ENCODE measurements around the gene TAF6L. TPM values are rescaled to one million over a fixed set of nuclear protein-coding genes. Genes with fewer than 3 reads are reported as not detected.

TAF6L gene
- polyA plus RNA-seq, 3 donors, result 5.1 to 35.5 (median 5.3) TPM

DNA sequence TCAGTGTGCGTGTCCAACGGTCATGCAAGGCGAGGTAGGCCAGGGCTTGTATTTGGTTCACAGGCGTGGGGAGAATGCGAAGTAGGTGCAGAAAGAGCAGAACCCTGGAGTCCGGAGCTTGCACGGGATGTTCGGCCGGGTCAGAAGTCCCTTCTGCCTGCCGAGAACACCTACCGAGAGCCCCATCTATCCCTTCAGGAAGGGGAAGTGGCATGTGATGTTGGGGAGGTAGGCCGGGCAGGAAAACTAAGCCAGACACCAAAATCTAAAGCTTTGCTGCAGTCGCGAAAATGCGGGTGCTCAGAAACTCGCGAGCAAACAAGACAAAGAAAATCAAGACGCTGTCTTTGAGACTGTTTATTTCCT lies 435 bp upstream of the TAF6L start:
- intact Hi-C loops (cut with micrococcal nuclease), result loop anchor here (1.0 to 5.0 kb wide), 2 partner anchors 34 to 43 kb away; partner anchors contain the start of genes HNRNPUL2 (in 2 of the 2) and TTC9C (in 2 of the 2)
- peak in 2 of 3 donors; percentile 7 to 41 for DNase-seq
- H3K4me3 Mint-ChIP-seq, result peak overlapping the region; percentile 84 to 94
- H3K9me3 Mint-ChIP-seq, result peaks cover 0 to 9% (median 0%) of the 10 kb centered on the region in 7 donors
- peaks cover 0 to 2% (median 0%) of the 10 kb centered on the region in 3 donors for H3K27me3 Mint-ChIP-seq (ENCODE audit: low read depth in 3 of 3)
- Histone ChIP-seq H3K4me1 (ENCODE audit: control insufficient read depth in 1 of 2, insufficient read depth in 2 of 2, low read length in 2 of 2) (peaks cover 27 to 37% of the 10 kb centered on the region in 2 donors), H4K20me1 (ENCODE audit: insufficient read depth, low read length) (no peaks in the 10 kb centered on the region), H3K27me3 (ENCODE audit: control insufficient read depth in 2 of 2, insufficient read depth in 2 of 2, low read length in 2 of 2) (no peaks in the 10 kb centered on the region), H3K9ac (ENCODE audit: insufficient read depth, low read length, poor library complexity, severe bottlenecking) (peak overlapping the region; percentile 68), H3K36me3 (replicated peaks in 1 of 2; ENCODE audit: control insufficient read depth in 1 of 2, insufficient read depth in 2 of 2, low read length in 2 of 2) (peaks cover 20 to 32% of the 10 kb centered on the region in 2 donors), H2AFZ (ENCODE audit: insufficient read depth, low read depth, low read length, poor library complexity, severe bottlenecking) (peak overlapping the region; percentile 87), H3K4me3 (replicated peaks in 1 of 3; ENCODE audit: low read depth in 2 of 3, low read length in 3 of 3) (peak overlapping the region; percentile 64 to 87 (median 65)), H3K27ac (ENCODE audit: low read depth in 1 of 2, low read length in 2 of 2) (peak overlapping the region; percentile 63 to 86), H3K9me3 (replicated peaks in 1 of 2; ENCODE audit: control insufficient read depth in 1 of 2, insufficient read depth in 1 of 2, low read length in 2 of 2) (no peaks in the 10 kb centered on the region), H3K4me2 (replicated peaks; ENCODE audit: extremely low read depth, low read length, poor library complexity, severe bottlenecking) (peak overlapping the region; percentile 90), H3K79me2 (ENCODE audit: insufficient read depth, low read length) (peaks cover 25% of the 10 kb centered on the region)
- H3K27ac Mint-ChIP-seq, result peak overlapping the region; percentile 89 to 98 (median 95)
- H3K4me1 Mint-ChIP-seq, result peaks cover 34% of the 10 kb centered on the region
- WGBS (ENCODE audit: insufficient coverage), result 0% methylated on average over 4 of the region's 18 CpGs
- H3K36me3 Mint-ChIP-seq, result peaks cover 21 to 38% of the 10 kb centered on the region in 2 donors
- TF ChIP-seq, protein P1, sequence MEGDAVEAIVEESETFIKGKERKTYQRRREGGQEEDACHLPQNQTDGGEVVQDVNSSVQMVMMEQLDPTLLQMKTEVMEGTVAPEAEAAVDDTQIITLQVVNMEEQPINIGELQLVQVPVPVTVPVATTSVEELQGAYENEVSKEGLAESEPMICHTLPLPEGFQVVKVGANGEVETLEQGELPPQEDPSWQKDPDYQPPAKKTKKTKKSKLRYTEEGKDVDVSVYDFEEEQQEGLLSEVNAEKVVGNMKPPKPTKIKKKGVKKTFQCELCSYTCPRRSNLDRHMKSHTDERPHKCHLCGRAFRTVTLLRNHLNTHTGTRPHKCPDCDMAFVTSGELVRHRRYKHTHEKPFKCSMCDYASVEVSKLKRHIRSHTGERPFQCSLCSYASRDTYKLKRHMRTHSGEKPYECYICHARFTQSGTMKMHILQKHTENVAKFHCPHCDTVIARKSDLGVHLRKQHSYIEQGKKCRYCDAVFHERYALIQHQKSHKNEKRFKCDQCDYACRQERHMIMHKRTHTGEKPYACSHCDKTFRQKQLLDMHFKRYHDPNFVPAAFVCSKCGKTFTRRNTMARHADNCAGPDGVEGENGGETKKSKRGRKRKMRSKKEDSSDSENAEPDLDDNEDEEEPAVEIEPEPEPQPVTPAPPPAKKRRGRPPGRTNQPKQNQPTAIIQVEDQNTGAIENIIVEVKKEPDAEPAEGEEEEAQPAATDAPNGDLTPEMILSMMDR (IDR thresholded peaks at IDR 0.05), result no peak

DNA sequence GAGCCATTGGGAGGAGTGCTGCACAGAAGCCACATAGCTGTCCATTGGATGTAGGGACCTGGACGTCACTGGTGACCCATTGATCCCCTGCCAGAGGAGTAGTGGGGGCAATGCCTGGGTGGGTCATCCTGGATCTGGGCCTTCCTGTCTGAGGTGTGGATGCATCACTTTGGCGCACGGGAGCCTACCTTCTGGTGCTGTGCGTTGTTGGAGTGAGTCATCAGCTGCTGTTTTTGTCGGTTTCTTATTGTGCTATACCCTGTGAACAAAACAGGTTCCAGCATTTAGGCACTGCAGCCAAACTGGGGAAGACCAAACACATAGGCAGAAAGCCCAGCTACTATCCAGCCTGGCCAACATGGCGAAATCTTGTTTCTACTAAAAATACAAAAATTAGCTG lies 3.2 kb downstream of the TAF6L start:
- no peak for DNase-seq
- intact Hi-C loops (cut with micrococcal nuclease), result loop anchor here (5.0 kb wide), 1 partner anchor 47 kb away; the partner anchor contains the start of genes HNRNPUL2 (in 2 of the 2) and TTC9C (in 2 of the 2)
- Histone ChIP-seq H3K9me3 (replicated peaks in 1 of 2; ENCODE audit: control insufficient read depth in 1 of 2, insufficient read depth in 1 of 2, low read length in 2 of 2) (no peaks in the 10 kb centered on the region), H3K27me3 (ENCODE audit: control insufficient read depth in 2 of 2, insufficient read depth in 2 of 2, low read length in 2 of 2) (no peaks in the 10 kb centered on the region), H3K4me2 (replicated peaks; ENCODE audit: extremely low read depth, low read length, poor library complexity, severe bottlenecking) (no peak overlapping the region), H3K9ac (ENCODE audit: insufficient read depth, low read length, poor library complexity, severe bottlenecking) (no peak overlapping the region), H3K4me3 (replicated peaks in 1 of 3; ENCODE audit: low read depth in 2 of 3, low read length in 3 of 3) (no peak overlapping the region), H2AFZ (ENCODE audit: insufficient read depth, low read depth, low read length, poor library complexity, severe bottlenecking) (no peak overlapping the region), H3K36me3 (replicated peaks in 1 of 2; ENCODE audit: control insufficient read depth in 1 of 2, insufficient read depth in 2 of 2, low read length in 2 of 2) (peaks cover 26 to 35% of the 10 kb centered on the region in 2 donors), H3K79me2 (ENCODE audit: insufficient read depth, low read length) (peaks cover 25% of the 10 kb centered on the region), H3K4me1 (ENCODE audit: control insufficient read depth in 1 of 2, insufficient read depth in 2 of 2, low read length in 2 of 2) (peaks cover 27 to 37% of the 10 kb centered on the region in 2 donors), H3K27ac (ENCODE audit: low read depth in 1 of 2, low read length in 2 of 2) (peak overlapping the region; percentile 25 to 38), H4K20me1 (ENCODE audit: insufficient read depth, low read length) (no peaks in the 10 kb centered on the region)
- Mint-ChIP-seq H3K4me3 (no peak overlapping the region), H3K4me1 (peaks cover 34% of the 10 kb centered on the region), H3K36me3 (peaks cover 33 to 48% of the 10 kb centered on the region in 2 donors), H3K27me3 (ENCODE audit: low read depth in 3 of 3) (peaks cover 0 to 2% (median 0%) of the 10 kb centered on the region in 3 donors), H3K9me3 (peaks cover 0 to 8% (median 0%) of the 10 kb centered on the region in 7 donors), H3K27ac (peak overlapping the region in 5 of 7 donors; percentile 25 to 90 (median 68))
- TF ChIP-seq, protein P1 (IDR thresholded peaks at IDR 0.05), result no peak
- 94% methylated on average over 5 of the region's 6 CpGs for WGBS (ENCODE audit: insufficient coverage)

Measured in CD14-positive monocyte (primary cell).